T-helper 1 cell (primary cell): ENCODE results near the gene HEATR5B.
A peak's percentile ranks its signal among the peaks of the same experiment; 100 is the strongest.

ENCODE experiments used
- DNase-seq, 5 donors: peaks; one replicate each; pipeline ENCODE4 v3.0.0-alpha.2; 2012 to 2020
- total RNA-seq, 4 donors: gene quantifications; one replicate each; lab custom pipeline; 2026; lab: John Stamatoyannopoulos, UW

Gene HEATR5B
- 86.4 to 181 (median 155) reads per million in 4 donors for total RNA-seq

DNA sequence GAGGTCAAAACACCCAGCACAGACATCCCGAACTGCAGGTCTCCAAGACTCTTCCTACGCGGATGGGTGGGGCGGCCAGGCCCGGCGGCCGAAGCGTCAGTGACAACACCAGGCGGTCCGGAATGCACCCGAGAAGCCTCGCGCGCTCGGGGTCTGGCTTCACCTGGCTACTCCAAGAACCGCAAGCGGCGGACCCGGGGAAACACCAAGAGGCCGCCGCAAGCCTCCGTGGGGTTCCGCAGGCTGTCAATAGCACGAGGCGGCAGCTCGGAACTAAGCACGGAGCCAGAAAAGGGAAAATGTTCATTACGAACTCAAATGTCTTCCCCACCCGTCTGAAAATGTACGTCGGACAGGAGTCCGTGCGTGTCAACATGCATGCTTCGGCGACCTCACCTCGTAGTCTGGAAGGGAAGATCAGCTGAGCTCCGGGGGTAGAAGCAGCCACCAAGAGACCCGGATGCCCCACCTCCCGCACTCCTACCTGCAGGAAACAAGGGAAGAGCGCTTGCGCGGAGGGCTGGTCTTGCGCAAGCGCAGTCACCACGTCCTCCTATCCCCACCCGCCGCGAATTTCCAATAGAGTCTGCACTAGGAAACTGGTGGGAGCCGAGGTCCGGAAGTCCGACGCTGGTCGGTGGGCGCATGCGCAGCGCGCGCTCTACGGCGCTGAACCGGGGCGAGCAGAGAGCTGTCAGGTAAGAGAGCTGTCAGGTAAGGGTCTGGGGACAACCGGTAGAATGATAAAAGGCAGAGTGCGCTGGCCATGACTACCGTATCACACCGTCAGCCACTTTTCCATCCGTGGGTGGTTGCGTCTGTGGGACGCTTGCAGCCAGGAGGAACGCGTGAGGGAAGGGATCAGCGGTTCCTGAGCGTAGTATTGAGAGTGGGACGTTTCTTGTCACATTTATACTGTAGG is at the start of gene HEATR5B, which contains the start of gene GPATCH11:
Gene HEATR5B, minus strand, starts transcription at position 500 of the 922 bp plus-strand sequence. CDS start 958 bp downstream, outside the sequence.
Gene GPATCH11, plus strand, starts transcription at position 646 of the 922 bp plus-strand sequence. CDS start 3,864 bp downstream, outside the sequence.
- peak; percentile 88 to 95 (median 91) for DNase-seq

DNA sequence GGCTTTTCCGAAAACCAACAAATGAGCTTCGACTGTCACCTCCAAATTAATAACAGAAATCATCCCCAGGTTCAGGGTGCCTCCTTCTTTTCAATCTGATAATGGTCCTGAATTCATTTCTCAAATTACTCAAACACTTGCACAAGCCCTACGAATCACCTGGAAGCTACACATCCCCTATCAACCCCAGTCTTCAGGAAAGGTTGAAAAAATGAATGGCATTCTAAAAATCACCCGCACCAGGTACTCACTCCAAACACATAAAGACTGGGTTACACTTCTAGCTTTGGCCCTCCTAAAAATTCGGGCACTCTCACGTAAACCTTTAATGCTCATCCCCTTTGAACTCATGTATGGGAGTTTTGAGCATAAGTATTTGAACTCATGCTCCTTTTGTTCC is 48.7 kb upstream of the HEATR5B start:
- no peak for DNase-seq

DNA sequence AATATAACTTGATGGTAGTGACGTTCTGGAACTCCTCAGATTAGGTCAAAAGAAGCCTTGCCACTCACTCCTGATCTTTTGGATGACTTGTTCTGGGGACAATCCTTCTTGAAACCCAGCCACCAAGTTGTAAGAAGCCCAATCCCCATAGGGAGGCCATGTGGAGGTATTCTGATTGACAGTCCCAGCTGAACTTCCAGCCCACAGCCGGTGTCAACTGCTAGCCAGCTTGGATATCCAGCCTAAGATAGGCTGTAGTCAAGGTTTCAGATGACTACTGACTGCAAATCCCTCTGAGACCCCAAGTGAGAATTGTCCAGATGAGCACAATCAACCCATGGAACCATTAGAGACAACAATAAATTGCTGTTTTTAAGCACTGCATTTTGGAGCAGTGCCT is 41.2 kb upstream of the HEATR5B start:
- DNase-seq = no peak

DNA sequence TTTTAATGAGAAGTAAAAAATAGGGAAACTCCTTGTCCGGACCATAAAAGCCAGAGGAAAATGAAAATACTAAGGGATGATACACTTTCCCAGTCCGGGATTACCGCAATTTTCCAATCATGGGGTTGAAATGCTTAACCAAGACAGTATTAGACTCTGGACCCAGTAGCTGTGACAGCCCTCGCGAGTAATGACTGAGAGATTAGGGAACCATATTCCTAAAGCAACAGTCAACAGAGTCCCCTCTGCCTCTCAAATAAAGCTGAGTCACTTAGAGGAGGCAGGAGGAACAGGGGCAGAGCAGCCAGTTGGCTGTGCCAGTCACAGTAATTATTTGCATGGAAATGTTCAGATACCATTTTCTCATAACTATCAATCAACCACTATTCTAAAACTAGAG is 35.0 kb upstream of the HEATR5B start:
- no peak for DNase-seq

DNA sequence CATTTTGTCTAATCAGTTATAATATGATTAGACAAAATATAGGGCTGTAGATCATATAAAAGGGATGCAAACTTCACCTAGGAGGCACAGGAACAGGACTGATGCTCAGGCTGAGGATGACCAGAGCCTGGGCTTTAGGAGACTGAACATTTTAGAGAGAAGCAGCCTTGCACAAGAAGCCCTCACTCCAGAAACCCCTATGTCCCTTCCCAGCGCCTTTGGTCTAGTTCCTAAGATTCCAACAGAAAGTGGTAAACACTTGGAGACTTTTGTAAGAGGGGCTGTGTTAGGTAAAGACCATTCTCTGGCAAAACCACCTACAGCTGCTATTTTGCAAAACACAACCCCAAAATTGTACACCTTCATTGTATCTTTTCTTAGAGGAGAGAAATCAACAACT is 33.4 kb upstream of the HEATR5B start:
- no peak for DNase-seq

DNA sequence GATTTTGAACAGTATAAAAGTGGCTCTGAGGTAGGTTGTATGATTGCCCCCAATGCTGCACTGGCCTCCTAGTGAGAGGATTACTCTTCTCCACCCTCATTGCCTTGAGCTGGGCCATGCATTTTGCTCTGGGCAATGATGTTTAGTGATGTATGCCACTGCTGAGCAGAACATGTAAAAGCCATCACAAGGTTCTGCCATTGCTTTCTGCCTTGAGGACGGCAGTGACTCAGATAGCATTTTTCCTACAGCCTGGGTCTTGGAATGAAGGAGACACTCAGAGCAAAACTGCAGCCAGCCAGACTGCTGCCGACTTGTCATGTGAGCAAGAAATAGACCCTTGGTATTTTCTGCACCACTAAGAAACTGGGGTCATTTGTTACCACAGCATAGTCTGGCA is 27.8 kb upstream of the HEATR5B start:
- DNase-seq = no peak

DNA sequence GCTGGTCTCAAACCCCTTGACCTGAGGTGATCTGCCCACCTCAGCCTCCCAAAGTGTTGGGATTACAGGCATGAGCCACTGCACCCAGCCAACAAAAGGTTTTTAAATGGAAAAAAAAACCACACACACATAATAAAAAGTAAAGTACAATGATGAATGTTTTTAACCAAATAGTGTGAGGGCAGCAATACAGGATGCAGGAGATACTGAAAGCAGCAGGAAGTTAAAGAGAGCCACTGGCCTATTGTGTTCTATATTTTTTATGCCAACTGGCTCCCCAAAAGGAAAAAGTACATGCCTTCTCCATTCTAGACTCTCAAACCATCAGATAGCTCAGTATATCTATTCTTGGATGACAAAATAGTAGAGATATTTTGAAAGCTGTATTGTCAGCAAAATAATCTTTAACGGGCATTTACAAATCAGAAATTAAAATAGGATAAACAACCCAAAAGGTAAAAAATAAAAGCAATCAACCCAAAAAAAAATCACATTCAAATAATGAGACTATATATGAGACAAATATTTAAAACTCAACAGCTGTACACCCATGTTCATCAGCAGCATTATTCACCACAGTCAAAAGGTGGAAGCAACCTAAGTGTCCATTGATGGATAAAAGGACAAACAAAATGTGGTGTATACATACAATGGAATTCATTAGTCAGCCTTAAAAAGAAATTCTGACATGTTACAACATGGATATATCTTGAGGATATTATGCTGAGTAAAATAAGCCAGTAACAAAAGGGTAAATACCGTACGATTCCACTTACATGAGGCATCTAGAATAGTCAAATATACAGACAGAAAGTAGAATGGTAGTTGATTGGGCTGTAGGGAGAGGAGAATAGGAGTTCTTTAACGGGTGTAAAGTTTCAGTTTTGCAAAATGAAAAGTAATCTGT is 26.4 kb upstream of the HEATR5B start:
- no peak for DNase-seq

DNA sequence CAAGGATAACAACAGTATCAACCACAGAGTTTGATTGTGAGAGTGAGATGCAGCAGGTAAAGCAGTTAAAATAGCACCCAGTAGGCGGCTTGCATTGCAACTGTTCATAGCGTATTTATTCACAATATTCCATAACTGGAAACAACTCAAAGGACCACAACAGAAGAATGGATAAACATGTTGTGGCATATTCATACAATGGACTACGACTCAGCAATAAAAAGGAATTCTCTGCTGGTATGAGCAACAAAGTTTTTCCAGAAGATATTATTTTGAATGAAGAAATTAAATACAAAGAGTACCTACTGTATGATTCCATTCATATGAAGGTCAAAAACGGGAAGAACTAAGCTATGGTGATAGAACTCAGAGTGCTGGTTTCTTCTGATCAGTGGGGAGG is 25.4 kb upstream of the HEATR5B start:
- DNase-seq = no peak

DNA sequence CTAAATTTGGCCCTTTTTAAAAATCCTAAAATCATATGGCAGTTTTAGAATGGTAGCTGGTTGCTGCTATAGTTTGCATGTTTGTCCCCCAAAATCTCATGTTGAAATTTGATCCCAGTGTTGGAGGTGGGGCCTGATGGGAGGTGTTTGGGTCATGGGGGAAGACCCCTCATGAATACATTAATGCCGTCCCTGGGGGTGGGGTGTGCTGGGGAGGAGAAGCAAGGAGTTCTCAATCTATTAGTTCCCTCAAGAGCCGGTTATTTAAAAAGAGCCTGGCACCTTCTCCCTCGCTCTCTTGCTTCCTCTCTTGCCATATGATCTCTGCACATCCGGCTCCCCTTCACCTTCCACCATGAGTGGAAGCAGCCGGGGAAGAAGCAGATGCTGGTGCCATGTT is 21.0 kb upstream of the HEATR5B start:
- DNase-seq = no peak

DNA sequence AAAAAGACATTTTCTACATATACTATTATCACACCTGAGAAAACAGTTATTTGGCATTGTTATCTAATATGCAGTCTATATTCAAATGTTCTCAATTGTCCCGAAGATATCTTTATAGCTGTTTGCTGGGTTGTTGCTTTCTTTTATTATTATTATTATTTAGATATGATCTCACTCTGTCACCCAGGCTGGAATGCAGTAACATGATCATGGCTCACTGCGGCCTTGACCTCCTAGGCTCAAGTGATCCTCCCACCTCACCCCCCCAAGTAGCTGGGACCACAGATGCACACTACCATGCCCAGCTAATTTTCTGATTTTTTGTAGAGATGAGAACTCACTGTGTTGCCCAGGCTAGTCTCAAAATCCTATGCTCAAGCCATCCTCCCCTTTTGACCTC is 20.0 kb upstream of the HEATR5B start:
- DNase-seq = no peak

DNA sequence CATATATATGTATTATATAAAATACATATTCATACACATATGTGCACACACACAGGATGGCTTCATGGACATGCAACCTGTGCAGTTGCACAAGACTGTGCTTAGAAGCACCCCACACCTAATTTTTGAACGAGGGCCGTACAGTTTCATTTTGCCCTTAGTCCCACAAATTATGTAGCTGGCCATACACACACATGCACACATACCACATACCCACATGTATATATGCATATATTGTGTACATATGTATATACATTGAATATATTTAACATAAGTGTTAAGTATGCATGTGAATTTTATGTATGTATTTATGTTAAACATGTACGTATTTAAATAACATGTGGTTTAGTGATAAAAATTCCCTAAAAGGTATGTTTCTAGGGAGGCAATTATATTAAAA is 18.4 kb upstream of the HEATR5B start:
- no peak for DNase-seq

DNA sequence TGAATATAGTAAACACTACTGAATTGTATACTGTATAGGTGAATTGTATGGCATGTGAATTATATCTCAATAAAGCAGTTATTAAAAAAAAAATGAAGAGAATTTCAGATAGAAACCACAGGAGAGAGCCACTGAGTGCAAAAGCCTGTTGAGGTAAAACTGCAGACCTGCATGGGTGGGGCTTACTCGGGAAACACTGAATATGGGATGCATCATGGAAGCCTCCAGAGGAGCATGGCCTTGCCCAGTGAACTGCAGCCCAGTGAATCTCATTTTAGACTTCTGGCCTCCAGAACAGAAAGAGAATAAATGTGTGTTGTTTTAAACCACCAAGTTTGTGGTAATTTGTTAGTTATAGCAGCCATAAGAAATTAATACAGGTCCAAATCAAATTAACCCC is 15.9 kb upstream of the HEATR5B start:
- no peak for DNase-seq

DNA sequence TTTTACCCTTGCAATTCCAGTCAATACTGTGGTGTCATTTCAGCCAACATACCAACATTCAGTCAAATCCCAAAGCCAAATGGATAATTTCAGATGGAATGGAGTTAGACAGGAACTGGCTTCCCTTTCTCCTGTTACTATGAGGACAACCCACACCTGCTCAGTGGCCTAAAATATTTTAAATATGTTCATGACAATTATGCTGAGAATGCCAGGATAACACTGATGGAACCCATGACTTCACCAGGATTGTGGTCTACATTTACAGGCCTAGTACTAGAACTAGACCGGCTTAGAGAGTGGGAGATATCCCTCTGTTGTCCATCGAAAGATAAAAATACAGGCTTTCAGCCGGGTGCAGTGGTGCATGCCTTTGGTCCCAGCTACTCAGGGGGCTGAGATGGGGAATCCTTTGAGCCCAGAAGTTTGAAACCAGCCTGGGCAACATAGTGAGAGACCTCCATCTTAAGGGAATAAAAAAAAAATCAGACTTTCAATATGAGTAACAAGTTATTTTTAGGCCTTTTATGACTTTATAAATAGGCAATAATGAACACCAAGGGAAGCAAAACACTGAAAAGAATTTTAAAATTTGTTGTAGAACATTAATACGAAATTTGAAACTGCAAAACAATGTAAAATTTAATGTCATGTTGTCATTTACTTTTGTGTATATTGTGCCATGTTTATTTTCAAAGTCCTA is 14.4 kb upstream of the HEATR5B start:
- no peak for DNase-seq

DNA sequence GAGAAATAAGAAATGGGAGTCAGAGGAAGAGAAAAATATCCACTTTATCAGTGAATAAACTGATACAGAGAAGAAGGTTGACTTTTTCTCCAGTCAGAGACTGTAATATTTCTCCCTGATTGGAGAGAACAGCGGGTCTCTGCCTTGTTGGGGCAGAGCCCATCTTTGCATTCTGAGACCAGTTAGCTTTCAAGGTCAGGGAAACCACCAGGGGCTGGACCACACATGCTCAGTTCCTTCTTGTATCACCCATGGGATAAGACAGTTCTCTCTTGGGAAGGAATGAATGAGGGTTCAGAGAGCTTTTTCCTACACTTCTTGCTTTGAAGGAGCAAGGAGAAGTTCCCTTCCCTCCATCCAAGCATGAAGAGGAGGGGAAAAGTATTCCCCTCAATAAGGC is 12.4 kb upstream of the HEATR5B start:
- DNase-seq = no peak

DNA sequence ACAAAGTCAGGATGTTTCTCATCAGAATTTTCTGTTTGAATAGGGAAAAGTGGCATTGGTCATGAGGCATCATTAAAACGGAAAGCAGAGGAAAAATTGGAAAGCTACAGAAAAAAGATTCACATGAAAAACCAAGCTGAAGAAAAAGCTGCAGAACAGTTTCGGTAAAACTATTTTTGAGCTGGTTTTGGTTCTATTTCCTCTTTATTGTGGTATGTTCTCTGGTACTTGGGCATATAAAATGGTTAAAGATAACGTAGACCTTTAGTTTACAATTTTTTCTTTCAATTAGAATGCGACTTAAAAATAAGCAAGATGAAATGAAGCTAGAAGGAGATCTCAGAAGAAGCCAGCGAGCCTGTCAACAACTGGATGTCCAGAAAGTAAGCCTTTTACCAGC is 7.7 kb upstream of the HEATR5B start:
- DNase-seq = no peak

DNA sequence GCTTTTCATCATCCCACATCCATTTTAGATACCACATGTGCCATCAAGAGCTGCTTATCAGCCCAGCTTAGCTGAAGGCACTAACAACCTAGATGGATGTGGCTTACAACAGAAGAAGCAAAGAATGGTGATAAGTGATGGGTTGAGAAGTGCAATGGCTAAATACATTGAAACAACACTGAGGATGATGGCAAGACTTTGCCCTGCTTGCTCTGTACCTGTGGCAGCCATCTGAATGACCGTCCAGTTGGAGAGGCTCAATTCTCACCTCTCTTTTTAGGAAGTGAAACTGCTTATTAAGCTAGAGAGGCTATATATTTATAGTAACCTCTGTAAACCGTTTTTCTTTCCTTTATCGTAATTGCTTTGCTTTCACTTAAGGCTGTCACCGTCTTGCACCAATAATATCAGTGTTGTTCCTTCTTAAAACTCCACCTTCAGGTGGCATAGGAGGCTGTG is 5.9 kb upstream of the HEATR5B start:
- no peak for DNase-seq

DNA sequence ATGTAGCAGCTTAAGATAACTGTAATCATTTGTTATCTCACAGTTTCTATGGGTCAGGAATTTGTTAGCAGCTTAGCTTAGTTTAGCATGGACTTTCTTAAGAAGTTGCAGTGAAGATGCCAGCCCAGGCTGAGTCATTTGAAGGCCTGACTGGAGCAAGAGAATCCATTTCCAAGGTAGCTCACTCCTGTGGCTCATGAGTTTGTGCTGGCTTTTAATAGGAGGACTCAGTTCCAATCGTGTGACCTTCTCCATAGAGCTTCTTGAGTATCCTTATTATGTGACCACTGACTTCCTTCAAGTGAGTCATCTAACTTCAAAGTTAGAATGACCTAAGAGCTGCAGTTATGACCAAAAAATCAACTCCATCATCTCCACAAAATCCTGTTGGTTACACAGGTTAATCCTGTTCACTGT is 1.6 kb upstream of the HEATR5B start:
- DNase-seq = peak in 1 of 5 donors; percentile 15

DNA sequence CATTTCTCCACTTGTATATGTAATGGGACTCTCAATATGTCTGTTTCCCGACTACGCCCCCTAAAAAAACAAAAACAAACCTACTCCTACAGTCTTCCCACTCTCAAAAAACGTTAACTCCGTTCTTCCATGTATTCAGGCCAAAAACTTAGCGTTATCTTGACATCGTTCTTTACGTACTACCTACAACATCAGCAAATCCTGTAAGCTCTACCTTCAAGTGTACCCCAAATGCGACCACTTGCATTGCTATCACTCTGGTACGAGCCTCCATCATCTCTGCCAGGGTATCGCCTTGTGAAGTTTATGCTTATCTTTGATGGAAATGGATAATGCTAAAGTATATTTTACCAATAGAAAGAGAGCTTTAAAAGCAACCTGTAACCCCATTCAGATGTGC is 625 bp upstream of the HEATR5B start:
- no peak for DNase-seq

DNA sequence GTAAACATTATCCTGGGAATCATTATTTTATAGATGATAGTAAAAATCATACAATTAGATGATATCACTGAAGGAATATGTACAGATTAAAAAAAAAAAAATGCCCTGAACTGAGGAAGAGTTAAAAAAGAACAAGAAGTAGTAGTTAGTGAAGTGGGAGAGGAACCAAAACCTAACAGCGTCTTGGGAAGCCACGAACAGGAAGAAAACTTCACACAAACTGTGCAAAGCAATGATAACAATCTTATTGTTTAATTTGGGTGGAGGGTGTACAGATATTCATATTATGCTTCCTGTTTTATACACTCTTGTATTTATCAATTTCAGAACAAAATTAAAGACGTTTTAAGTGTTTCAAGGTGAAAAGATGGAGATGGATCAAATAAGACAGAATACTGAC is 3.5 kb downstream of the HEATR5B start:
- DNase-seq = no peak

DNA sequence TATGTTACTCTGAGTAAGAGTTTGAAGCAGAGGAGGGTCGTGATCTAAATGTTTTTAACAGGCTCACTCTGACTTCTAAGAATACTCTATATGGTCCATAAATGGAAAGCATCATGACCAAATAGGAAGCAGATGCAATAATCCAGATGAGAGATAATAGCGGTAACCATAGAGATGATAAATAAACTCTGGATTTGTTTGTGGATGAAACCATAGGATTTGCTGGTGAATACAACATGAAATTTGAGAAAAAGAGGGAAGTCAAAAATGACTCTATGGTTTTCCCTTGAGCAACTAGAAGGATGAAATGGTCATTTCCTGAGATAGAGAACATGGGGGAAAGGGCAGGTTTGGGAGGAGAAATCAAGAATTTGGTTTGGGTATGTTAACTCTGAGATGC is 3.9 kb downstream of the HEATR5B start:
- no peak for DNase-seq

DNA sequence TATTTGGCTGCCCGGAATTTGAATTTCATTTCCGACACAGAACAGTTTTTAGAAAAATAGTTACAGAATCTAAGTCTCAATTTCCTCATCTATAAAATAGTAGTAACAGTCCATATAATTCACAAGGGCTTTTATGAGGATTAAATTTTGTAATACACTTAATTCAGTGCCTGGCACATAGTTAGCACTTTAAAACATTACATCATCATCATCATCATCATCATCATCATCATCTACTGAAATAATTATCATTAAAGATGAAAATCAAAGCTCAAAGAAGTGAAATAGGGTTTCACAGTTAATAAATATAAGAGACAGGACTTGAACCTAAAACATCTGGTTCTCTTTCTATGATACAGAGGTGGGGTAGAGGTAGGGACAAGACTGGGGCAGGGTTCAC is 13.2 kb downstream of the HEATR5B start:
- DNase-seq = no peak

DNA sequence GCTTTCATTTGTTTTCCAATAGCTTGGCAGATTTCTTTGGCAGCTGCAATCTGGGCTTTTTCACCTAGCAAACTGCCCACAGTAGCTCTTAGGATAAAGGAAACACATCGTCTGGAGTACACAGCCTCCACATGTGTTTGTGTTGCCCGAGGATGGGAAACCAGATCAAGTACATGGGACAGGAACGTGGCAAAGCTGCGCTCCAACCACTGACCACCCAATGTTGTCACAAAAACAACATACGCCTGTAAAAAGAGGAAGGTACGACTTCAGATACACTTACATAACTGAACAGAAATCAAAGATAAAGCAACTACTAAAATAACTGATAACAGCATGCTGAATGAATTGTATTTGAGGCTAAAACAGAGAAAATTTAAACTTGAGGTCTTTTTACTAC is 15.5 kb downstream of the HEATR5B start:
- no peak for DNase-seq

DNA sequence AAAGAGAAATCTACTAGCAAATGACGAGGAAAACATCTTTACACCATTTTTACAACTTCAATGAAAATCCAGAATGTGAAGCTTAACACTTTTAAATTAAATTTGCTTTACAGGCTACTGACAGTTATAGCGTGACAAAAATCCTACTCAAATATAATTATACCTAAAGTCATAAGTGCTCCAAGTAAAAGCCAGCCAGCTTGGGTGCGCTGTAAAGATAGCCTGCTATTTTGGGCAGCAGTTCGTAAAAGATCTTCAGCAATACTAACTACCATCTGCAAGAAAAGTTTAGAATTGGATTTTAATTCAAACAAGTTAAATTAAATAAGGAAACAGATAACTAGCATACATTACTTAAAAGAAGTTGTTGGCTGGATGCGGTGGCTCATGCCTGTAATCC is 22.4 kb downstream of the HEATR5B start:
- no peak for DNase-seq
